ENCODE measurements around the gene PRMT9.

DNA sequence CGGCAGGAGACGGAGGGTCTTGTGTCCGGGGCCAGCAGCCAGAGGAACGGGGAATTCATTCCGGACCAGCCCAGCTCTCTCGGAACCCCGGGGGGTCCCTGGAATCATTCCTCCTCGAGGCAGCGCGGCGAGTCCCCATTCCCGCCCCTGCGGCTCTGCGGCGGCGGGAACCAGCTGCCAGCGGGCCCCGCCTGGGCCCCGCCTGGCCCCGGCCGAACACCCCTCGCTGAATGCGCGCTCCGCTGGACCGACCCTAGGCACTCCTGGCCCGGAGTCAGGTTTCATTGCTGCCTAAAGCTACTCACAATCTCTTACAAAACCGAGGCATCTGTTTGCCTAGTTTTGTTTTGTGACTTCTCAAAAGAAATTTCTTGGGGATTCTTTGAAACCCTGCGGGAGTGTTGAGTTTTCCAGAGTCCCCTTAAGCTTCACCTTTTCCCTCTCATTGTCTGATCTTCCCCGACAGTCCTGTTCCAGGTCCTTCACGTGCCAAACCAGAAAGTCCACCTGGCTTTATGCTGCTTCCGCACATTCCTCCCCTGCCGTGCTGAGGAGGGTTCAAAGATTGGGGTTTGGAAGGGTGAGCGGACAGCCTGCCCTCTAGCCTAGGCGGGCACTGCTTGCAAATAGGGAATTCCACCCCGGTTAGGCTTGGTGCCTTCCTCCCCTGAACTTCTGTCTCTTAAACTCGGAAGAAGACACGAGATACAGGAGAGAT lies 48.7 kb upstream of the PRMT9 start:
- TF ChIP-seq, protein P1, sequence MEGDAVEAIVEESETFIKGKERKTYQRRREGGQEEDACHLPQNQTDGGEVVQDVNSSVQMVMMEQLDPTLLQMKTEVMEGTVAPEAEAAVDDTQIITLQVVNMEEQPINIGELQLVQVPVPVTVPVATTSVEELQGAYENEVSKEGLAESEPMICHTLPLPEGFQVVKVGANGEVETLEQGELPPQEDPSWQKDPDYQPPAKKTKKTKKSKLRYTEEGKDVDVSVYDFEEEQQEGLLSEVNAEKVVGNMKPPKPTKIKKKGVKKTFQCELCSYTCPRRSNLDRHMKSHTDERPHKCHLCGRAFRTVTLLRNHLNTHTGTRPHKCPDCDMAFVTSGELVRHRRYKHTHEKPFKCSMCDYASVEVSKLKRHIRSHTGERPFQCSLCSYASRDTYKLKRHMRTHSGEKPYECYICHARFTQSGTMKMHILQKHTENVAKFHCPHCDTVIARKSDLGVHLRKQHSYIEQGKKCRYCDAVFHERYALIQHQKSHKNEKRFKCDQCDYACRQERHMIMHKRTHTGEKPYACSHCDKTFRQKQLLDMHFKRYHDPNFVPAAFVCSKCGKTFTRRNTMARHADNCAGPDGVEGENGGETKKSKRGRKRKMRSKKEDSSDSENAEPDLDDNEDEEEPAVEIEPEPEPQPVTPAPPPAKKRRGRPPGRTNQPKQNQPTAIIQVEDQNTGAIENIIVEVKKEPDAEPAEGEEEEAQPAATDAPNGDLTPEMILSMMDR (conservative IDR thresholded peaks at IDR 0.05 in 1 of 2, IDR thresholded peaks at IDR 0.05 in 1 of 2; ENCODE audit: low read depth in 1 of 2, low read length in 2 of 2), result no peak
- TF ChIP-seq EZH2 (IDR thresholded peaks at IDR 0.05; ENCODE audit: low read length, missing control alignments), result no peak
